Epithelial cell of esophagus (primary cell): ENCODE measurements around the gene ISCU.

ENCODE experiments used
- DNase-seq: peaks from one replicate; pipeline ENCODE4 v3.0.0; 2010; ENCODE audit warnings: low read depth
- H3K4me3 ChIP-seq: 2 replicates; pipeline ENCODE4 v1.5.1; 2011; ENCODE audit warnings: mild to moderate bottlenecking, low read length, control low read depth
- CTCF ChIP-seq: IDR thresholded peaks from 2 replicates; pipeline ENCODE4 v1.5.1; 2011; ENCODE audit warnings: low read depth, mild to moderate bottlenecking, low read length, control low read depth, inconsistent platforms; ENCODE audit not compliant: insufficient read depth; ENCODE audit errors: missing control alignments

Gene ISCU

GRCh38 chr12:108563804-108564151 is 1.4 kb downstream of the ISCU start:
- peak overlapping the region; percentile 94 for H3K4me3 ChIP-seq
- TF ChIP-seq CTCF = no peak
- no peak for DNase-seq

GRCh38 chr12:108564724-108565123 is 2.3 kb downstream of the ISCU start:
- DNase-seq = no peak
- H3K4me3 ChIP-seq = no peak overlapping the region
- no peak for TF ChIP-seq CTCF

- no peak for TF ChIP-seq CTCF
- H3K4me3 ChIP-seq = no peak overlapping the region
- DNase-seq = no peak
These were observed 2.8 kb downstream of the ISCU start for GRCh38 chr12:108565146-108565545.

GRCh38 chr12:108565976-108566375 is 3.6 kb downstream of the ISCU start:
- no peak for TF ChIP-seq CTCF
- DNase-seq = peak; percentile 96
- no peak overlapping the region for H3K4me3 ChIP-seq

- DNase-seq = no peak
- TF ChIP-seq CTCF = no peak
- H3K4me3 ChIP-seq = no peak overlapping the region
These were observed 4.1 kb downstream of the ISCU start for GRCh38 chr12:108566452-108566851.

- no peak overlapping the region for H3K4me3 ChIP-seq
- no peak for TF ChIP-seq CTCF
- DNase-seq = no peak
These were observed 5.3 kb downstream of the ISCU start for GRCh38 chr12:108567406-108568337.
